GM19193 (cell line): ENCODE measurements around the gene SEC31A.
A peak's percentile ranks its signal among the peaks of the same experiment; 100 is the strongest.

Experiments used
- POLR2A ChIP-seq: IDR thresholded peaks from 4 replicates; pipeline ENCODE4 v1.6.1; 2011; ENCODE audit not compliant: insufficient read depth, insufficient read length; ENCODE audit errors: extremely low read depth

The SEC31A gene

GRCh38 chr4:82814034-82814433, 76.9 kb downstream of the SEC31A start:
- TF ChIP-seq POLR2A, result no peak

GRCh38 chr4:82811838-82812341, 79.1 kb downstream of the SEC31A start:
- TF ChIP-seq POLR2A, result no peak

GRCh38 chr4:82811392-82811791, 79.6 kb downstream of the SEC31A start:
- no peak for TF ChIP-seq POLR2A

- TF ChIP-seq POLR2A, result no peak
Observed at GRCh38 chr4:82810176-82810575, 80.8 kb downstream of the SEC31A start.

GRCh38 chr4:82809619-82810018, 81.3 kb downstream of the SEC31A start:
- TF ChIP-seq POLR2A, result no peak

GRCh38 chr4:82803746-82804145, 87.2 kb downstream of the SEC31A start:
- no peak for TF ChIP-seq POLR2A

GRCh38 chr4:82802911-82803310, 88.0 kb downstream of the SEC31A start:
- TF ChIP-seq POLR2A, result no peak

GRCh38 chr4:82801910-82802521, 88.9 kb downstream of the SEC31A start:
- no peak for TF ChIP-seq POLR2A

GRCh38 chr4:82799006-82799881, 91.7 kb downstream of the SEC31A start:
- TF ChIP-seq POLR2A, result peak; percentile 30

- no peak for TF ChIP-seq POLR2A
Observed at GRCh38 chr4:82798168-82799005, 92.6 kb downstream of the SEC31A start, which contains the start of gene SCD5. SCD5 (minus strand) TSS chr4:82798796; CDS start chr4:82798537, 259 bp downstream.

- TF ChIP-seq POLR2A, result no peak
Observed at GRCh38 chr4:82797405-82798111, 93.4 kb downstream of the SEC31A start.

GRCh38 chr4:82797040-82797404, 93.9 kb downstream of the SEC31A start:
- TF ChIP-seq POLR2A, result no peak

- no peak for TF ChIP-seq POLR2A
Observed at GRCh38 chr4:82792912-82793649, 97.9 kb downstream of the SEC31A start.

- TF ChIP-seq POLR2A, result no peak
Observed at GRCh38 chr4:82791179-82791578, 99.8 kb downstream of the SEC31A start.
